LNCAP (cell line): ENCODE measurements around the gene TMEM108.

Source experiments
- TF ChIP-seq, protein P1 (sequence below): fragments of 450-650 bp; IDR thresholded peaks from 2 replicates; pipeline ENCODE4 v1.5.1; 2017; ENCODE audit warnings: mild to moderate bottlenecking

The TMEM108 gene

DNA sequence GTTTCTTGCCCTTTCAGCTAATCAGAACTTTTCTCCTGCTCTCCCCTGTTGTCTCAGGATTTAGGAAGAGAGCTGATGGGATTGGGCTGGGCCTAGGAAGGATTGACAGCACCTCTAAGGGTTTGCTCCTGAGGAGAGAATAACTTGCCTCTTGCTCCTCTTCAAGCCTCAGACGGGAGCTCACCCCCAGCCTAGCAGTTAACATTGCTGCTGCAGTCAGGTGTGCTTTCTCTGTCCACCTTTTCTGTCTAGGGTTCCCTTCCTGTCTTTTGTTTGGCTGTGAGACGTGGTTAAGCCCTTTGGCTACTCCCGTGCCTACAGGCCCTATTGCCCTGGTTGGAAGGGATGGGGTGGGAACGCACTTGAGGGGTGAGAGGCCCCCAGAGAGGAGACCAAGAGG, 20.1 kb downstream of the TMEM108 start:
- TF ChIP-seq, protein P1, sequence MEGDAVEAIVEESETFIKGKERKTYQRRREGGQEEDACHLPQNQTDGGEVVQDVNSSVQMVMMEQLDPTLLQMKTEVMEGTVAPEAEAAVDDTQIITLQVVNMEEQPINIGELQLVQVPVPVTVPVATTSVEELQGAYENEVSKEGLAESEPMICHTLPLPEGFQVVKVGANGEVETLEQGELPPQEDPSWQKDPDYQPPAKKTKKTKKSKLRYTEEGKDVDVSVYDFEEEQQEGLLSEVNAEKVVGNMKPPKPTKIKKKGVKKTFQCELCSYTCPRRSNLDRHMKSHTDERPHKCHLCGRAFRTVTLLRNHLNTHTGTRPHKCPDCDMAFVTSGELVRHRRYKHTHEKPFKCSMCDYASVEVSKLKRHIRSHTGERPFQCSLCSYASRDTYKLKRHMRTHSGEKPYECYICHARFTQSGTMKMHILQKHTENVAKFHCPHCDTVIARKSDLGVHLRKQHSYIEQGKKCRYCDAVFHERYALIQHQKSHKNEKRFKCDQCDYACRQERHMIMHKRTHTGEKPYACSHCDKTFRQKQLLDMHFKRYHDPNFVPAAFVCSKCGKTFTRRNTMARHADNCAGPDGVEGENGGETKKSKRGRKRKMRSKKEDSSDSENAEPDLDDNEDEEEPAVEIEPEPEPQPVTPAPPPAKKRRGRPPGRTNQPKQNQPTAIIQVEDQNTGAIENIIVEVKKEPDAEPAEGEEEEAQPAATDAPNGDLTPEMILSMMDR: no peak

DNA sequence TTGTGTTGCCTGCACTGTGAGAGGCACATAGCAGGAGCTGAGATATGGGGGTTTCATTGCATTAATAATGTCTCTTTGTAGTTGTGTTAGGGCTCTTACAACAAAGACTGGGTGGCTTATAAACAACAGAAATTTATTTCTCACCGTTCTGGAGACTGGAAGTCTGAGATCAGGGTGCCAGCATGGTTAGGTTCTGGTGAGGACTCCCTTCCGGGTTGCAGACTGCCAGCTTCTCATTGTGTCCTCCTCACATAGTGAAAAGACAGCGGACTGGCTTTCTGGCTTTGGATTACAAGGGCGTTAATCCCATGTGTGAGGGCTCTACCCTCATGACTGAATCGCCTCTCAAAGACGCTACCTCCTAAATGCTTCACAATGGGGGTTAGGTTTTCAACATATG, 20.6 kb downstream of the TMEM108 start:
- TF ChIP-seq, protein P1: no peak

DNA sequence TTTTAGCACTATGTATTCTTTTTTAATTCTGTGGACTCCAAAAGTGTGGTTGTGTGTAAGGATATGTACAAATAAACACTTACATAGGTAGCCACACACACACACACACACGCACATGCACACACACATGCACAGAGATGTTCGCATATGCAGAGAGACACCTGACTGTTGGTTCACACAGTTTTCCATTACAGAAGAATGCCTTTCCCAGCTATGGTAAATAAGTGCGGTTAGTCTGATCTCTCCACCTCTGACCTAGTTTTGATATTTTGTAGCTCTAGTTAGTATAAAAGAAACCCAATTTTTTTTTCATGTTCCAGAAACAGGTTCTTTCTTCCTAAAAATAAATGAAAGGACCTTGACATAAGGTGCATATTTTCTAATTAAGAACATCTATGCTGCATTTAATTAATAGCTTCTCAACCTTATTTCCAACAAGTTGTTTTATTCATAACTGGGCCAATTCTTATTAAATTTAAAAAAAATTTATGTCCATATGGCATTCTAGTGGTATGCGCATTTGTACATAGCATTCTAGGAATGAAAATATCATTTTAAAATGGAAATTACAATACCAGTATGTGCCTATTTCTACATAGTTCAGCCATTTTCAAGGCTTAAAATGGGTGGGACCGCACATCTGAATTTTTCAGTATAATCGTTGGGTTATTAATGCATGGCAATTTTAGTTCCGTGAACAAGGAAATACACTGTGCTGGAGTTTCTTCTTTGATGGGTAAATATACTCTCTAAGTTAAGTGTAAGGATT, 27.2 kb downstream of the TMEM108 start:
- TF ChIP-seq, protein P1: no peak

DNA sequence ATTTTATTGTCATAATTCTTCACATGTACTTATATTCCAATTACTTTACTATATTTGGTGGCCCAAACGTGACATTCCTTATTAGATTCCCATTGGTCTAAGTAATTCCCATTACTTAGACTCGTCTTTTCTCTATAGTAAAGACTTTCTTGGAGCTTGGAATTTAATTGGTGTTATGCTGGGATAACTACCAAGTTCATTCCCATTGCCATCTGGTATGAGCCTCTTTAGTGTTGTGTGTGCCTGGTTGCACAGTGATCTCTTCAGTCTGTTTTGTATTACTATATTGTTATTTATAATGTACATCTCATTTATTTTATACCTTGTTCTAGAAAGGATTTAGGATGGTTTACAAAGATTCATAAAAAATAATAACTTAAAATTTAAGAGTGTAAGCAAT, 27.8 kb downstream of the TMEM108 start:
- TF ChIP-seq, protein P1: no peak

DNA sequence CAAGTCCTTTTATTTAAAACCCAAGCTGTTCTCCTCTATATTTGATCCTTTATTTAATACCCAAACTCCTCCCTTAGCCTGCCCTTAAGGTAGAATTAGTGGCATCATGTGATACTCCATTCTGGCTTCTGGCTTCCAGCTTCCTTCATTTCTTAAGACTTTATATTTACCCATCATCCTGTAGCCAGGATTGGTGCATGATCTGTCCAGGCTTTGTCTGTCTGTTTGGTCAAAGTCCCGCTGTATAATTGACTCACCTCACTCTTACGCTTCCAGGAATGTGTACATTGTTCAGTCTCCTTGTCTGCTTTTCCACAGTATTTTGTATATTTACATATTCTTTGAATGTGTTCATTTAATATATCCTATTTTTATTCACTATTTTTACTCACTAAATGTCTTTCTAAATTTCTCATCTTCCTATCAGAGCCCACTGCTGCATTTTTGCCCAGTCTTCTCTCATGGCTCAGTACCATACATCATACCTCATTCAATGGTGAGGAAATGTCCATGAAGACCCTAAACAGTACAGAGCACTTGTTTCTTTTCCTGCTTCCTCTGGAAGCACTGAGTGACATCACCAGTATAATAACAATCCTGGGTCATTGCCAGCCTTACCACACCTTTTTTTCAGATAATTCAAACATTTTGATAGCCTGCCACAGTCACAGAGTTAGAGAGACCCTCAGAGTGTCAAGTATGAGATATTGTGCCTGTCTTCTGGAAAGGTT, 31.5 kb downstream of the TMEM108 start:
- TF ChIP-seq, protein P1: no peak

DNA sequence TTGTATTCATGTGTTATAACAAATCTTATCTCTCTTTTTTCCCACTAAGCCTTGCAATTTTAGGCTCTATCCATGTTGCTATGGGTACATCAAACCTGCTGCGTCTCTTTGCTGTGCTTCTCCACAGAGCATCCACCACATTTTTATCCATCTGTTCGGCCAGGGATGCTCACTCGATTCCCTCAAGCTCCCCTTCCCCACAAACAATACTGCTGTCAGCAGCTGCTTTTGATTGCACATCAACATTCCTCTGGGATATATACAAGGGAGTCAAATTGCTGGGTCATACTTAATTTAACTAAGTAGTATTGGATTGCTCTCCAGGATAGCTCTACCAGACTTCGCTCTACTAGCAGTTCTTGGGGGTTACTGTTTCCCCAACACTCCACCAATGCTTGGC, 36.8 kb downstream of the TMEM108 start:
- TF ChIP-seq, protein P1: no peak

DNA sequence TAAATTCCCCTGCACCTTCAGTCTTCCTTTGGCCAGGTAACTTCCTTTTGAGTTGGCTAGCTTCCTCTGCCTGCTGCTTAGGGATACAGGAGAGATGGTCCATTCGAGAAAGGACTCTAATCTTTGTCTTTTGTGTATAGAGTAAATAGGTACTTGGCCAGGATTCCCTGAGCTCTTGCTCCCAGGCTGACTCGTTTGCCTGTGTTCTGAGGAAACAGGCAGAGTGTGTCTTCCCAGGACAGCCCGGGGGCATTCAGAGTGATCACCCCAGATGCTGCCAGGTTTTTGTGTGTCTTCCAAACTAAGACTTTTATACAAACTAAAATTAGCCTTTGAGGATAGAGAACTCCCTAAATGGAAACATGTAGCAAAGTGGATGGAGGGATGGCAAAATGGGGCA, 39.5 kb downstream of the TMEM108 start:
- TF ChIP-seq, protein P1: no peak
